Measurements from ENCODE around the gene COBL.

COBL gene

DNA sequence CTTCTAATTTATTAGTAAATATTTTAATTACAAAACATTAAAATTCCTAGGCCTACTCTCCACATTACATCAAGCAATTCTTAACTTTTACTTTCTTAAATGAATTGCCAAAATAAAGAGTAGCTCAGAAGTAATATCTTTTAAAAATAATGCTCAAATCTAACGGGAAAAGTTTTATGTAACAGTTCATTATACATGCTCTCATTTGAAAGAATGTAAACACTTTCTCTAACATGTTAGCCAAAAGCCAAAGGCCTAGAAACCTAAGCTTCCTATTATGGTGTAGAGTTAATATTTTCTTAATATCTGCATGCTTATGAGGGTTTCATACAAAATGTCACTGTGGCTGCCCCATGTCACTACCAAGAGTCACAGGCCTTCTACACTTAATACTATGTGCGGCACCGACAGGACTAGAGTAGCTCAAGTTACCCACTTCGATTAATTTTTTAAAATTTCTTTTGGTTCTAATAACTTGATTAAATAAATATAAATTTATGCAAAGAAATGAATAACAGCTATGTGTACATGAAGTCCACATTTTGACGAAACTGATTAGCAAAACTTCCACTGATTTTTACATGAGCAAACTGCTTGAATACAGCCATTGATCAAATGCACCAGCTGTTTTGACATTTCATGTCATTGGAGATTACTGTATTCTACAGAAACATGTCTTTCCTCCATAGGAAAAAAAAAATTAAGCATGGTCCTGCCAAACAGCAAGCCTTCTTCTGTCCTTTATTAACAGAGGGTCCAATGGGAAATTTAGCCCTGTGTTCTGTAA is 3.5 kb downstream of the COBL start:
- no peaks in the 10 kb centered on the region for H3K79me2 ChIP-seq (ENCODE audit: insufficient read depth, low read length)

DNA sequence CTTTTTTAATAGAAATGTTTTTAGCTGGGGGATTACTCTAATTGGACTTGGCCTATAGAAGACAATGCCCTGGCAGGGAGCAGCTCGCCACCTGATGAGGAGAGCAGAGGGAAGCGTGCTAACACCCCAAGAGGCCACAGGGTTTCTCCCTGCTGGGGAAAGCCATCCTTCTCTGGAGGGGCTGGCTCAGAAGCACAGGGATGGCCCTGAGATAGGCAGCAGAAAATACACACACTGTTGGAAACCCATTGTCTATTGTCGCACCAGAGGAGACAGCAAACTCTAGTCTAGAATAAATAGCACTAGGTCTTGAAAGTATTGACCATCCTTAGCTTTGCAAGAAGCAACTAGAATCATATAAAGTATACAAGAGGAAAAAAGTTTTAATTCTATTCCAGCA is 5.4 kb downstream of the COBL start:
- no peaks in the 10 kb centered on the region for H3K9me2 ChIP-seq (replicated peaks; ENCODE audit: low read depth, low read length)
- no peaks in the 10 kb centered on the region for H4K20me1 ChIP-seq (ENCODE audit: insufficient read depth, low read length, poor library complexity, severe bottlenecking)
- no peak overlapping the region for H3K4me2 ChIP-seq (ENCODE audit: low read depth, low read length, poor library complexity, severe bottlenecking)
- no peaks in the 10 kb centered on the region for H3K79me2 ChIP-seq (ENCODE audit: insufficient read depth, low read length)
- H3K9me3 ChIP-seq (ENCODE audit: insufficient read depth, low read depth, low read length), result no peaks in the 10 kb centered on the region
- no peaks in the 10 kb centered on the region for H3K27me3 ChIP-seq (ENCODE audit: insufficient read depth, low read length, poor library complexity, severe bottlenecking)
- H3K4me3 ChIP-seq (ENCODE audit: low read length, poor library complexity, severe bottlenecking), result no peak overlapping the region
- H2AFZ ChIP-seq (ENCODE audit: low read length), result no peak overlapping the region
- no peaks in the 10 kb centered on the region for H3K36me3 ChIP-seq (ENCODE audit: insufficient read depth, low read length)
- no peak overlapping the region for H3K9ac ChIP-seq (ENCODE audit: low read depth, low read length, poor library complexity, severe bottlenecking)
- TF ChIP-seq, protein P1, sequence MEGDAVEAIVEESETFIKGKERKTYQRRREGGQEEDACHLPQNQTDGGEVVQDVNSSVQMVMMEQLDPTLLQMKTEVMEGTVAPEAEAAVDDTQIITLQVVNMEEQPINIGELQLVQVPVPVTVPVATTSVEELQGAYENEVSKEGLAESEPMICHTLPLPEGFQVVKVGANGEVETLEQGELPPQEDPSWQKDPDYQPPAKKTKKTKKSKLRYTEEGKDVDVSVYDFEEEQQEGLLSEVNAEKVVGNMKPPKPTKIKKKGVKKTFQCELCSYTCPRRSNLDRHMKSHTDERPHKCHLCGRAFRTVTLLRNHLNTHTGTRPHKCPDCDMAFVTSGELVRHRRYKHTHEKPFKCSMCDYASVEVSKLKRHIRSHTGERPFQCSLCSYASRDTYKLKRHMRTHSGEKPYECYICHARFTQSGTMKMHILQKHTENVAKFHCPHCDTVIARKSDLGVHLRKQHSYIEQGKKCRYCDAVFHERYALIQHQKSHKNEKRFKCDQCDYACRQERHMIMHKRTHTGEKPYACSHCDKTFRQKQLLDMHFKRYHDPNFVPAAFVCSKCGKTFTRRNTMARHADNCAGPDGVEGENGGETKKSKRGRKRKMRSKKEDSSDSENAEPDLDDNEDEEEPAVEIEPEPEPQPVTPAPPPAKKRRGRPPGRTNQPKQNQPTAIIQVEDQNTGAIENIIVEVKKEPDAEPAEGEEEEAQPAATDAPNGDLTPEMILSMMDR (conservative IDR thresholded peaks at IDR 0.05; ENCODE audit: low read length), result no peak
- no peak for TF ChIP-seq EZH2phosphoT487 (IDR thresholded peaks at IDR 0.05; ENCODE audit: borderline replicate concordance)
- H3K4me1 ChIP-seq (ENCODE audit: insufficient read depth, low read length, poor library complexity, severe bottlenecking), result no peaks in the 10 kb centered on the region
- no peaks in the 10 kb centered on the region for H3F3A ChIP-seq (ENCODE audit: low read depth)

More for the DNA sequence above, 3.5 kb downstream of the COBL start:
- H2AFZ ChIP-seq (ENCODE audit: low read length), result no peak overlapping the region
- no peaks in the 10 kb centered on the region for H3K4me1 ChIP-seq (ENCODE audit: insufficient read depth, low read length, poor library complexity, severe bottlenecking)
- no peak overlapping the region for H3K4me2 ChIP-seq (ENCODE audit: low read depth, low read length, poor library complexity, severe bottlenecking)
- no peaks in the 10 kb centered on the region for H4K20me1 ChIP-seq (ENCODE audit: insufficient read depth, low read length, poor library complexity, severe bottlenecking)
- H3K4me3 ChIP-seq (ENCODE audit: low read length, poor library complexity, severe bottlenecking), result no peak overlapping the region
- H3F3A ChIP-seq (ENCODE audit: low read depth), result no peaks in the 10 kb centered on the region
- no peaks in the 10 kb centered on the region for H3K27me3 ChIP-seq (ENCODE audit: insufficient read depth, low read length, poor library complexity, severe bottlenecking)
- no peak for TF ChIP-seq EZH2phosphoT487 (IDR thresholded peaks at IDR 0.05; ENCODE audit: borderline replicate concordance)
- TF ChIP-seq, protein P1 (conservative IDR thresholded peaks at IDR 0.05; ENCODE audit: low read length), result no peak
- no peak overlapping the region for H3K9ac ChIP-seq (ENCODE audit: low read depth, low read length, poor library complexity, severe bottlenecking)
- H3K36me3 ChIP-seq (ENCODE audit: insufficient read depth, low read length), result no peaks in the 10 kb centered on the region
- no peaks in the 10 kb centered on the region for H3K9me3 ChIP-seq (ENCODE audit: insufficient read depth, low read depth, low read length)
- H3K9me2 ChIP-seq (replicated peaks; ENCODE audit: low read depth, low read length), result no peaks in the 10 kb centered on the region

DNA sequence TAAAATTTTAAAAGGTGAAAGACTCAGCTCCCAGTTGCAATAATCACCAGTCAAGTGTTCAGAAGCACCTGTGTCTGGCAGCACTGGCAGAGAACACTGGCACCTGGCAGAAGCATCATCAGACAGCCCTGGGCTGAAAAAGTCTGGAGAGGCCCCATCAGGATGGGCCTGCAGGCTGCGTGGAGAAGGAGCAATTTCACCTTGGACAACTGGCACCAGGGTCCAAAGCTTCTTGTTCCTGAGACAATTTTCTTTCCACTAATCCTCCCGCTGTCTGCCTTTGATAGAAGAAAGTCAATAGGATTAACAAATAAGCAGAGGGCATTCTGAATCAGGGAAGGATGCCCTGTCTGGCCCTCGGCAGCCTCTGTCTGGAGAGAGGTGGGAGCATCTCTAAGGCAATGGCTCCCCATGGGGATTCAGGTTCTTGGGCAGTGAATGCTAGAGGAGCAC is 6.5 kb downstream of the COBL start:
- no peak for TF ChIP-seq EZH2phosphoT487 (IDR thresholded peaks at IDR 0.05; ENCODE audit: borderline replicate concordance)
- TF ChIP-seq, protein P1 (conservative IDR thresholded peaks at IDR 0.05; ENCODE audit: low read length), result no peak

More for the DNA sequence above, 6.5 kb downstream of the COBL start:
- H3K36me3 ChIP-seq (ENCODE audit: insufficient read depth, low read length), result no peaks in the 10 kb centered on the region
- H3K9ac ChIP-seq (ENCODE audit: low read depth, low read length, poor library complexity, severe bottlenecking), result no peak overlapping the region
- H3K4me3 ChIP-seq (ENCODE audit: low read length, poor library complexity, severe bottlenecking), result no peak overlapping the region
- H3K79me2 ChIP-seq (ENCODE audit: insufficient read depth, low read length), result no peaks in the 10 kb centered on the region
- no peak overlapping the region for H2AFZ ChIP-seq (ENCODE audit: low read length)
- no peak overlapping the region for H3K4me2 ChIP-seq (ENCODE audit: low read depth, low read length, poor library complexity, severe bottlenecking)
- H3K9me2 ChIP-seq (replicated peaks; ENCODE audit: low read depth, low read length), result no peaks in the 10 kb centered on the region
- H4K20me1 ChIP-seq (ENCODE audit: insufficient read depth, low read length, poor library complexity, severe bottlenecking), result no peaks in the 10 kb centered on the region
- H3F3A ChIP-seq (ENCODE audit: low read depth), result no peaks in the 10 kb centered on the region
- no peaks in the 10 kb centered on the region for H3K4me1 ChIP-seq (ENCODE audit: insufficient read depth, low read length, poor library complexity, severe bottlenecking)
- H3K27me3 ChIP-seq (ENCODE audit: insufficient read depth, low read length, poor library complexity, severe bottlenecking), result no peaks in the 10 kb centered on the region
- no peaks in the 10 kb centered on the region for H3K9me3 ChIP-seq (ENCODE audit: insufficient read depth, low read depth, low read length)

Data from Loucy (cell line).